HEK293T (cell line): Measurements from ENCODE around the gene EYS.

ENCODE experiments used
- CTCF ChIA-PET: fragments of 350-600 bp; formaldehyde crosslinking; extraction: SDS; loops from one replicate; lab custom pipeline; 2021; ENCODE audit warnings: antibody characterized with exemption, inconsistent platforms; lab: Yijun Ruan, JAX
- POLR2A ChIA-PET: fragments of 350-600 bp; formaldehyde crosslinking; extraction: SDS; loops from one replicate; lab custom pipeline; 2020; ENCODE audit warnings: antibody characterized with exemption, inconsistent platforms; lab: Yijun Ruan, JAX
- DNase-seq: peaks from one replicate; pipeline ENCODE4 v3.0.0; 2012; ENCODE audit warnings: mixed read lengths; ENCODE audit errors: extremely low spot score
- ARNT ChIP-seq: fragments of 450-650 bp; IDR thresholded peaks from 2 replicates; pipeline ENCODE4 v1.6.1; 2017; ENCODE audit warnings: mild to moderate bottlenecking
- BHLHE40 ChIP-seq: fragments of 450-650 bp; IDR thresholded peaks from 2 replicates; pipeline ENCODE4 v1.6.1; 2016; ENCODE audit warnings: mild to moderate bottlenecking, moderate library complexity, borderline replicate concordance
- CTBP1 ChIP-seq: fragments of 450-650 bp; IDR thresholded peaks from 2 replicates; pipeline ENCODE4 v1.6.1; 2016; ENCODE audit warnings: borderline replicate concordance
- ELF4 ChIP-seq: fragments of 450-650 bp; IDR thresholded peaks from 2 replicates; pipeline ENCODE4 v1.6.1; 2017; ENCODE audit warnings: antibody characterized with exemption
- FOXA1 ChIP-seq: fragments of 450-650 bp; IDR thresholded peaks from 2 replicates; pipeline ENCODE4 v1.6.1; 2016; ENCODE audit warnings: mild to moderate bottlenecking
- FOXK2 ChIP-seq: fragments of 450-650 bp; IDR thresholded peaks from 2 replicates; pipeline ENCODE4 v1.6.1; 2016; ENCODE audit warnings: mild to moderate bottlenecking
- FOXM1 ChIP-seq: fragments of 450-650 bp; IDR thresholded peaks from 2 replicates; pipeline ENCODE4 v1.6.1; 2017; ENCODE audit warnings: mild to moderate bottlenecking, borderline replicate concordance
- HDGF ChIP-seq: fragments of 450-650 bp; IDR thresholded peaks from 2 replicates; pipeline ENCODE4 v1.6.1; 2017; ENCODE audit warnings: antibody characterized with exemption, borderline replicate concordance
- L3MBTL2 ChIP-seq: fragments of 450-650 bp; conservative IDR thresholded peaks from 2 replicates; pipeline ENCODE4 v1.6.1; 2016; ENCODE audit warnings: mild to moderate bottlenecking
- LEF1 ChIP-seq: fragments of 450-650 bp; IDR thresholded peaks from 2 replicates; pipeline ENCODE4 v1.6.1; 2017; ENCODE audit warnings: mild to moderate bottlenecking, borderline replicate concordance
- NFRKB ChIP-seq: fragments of 450-650 bp; IDR thresholded peaks from 2 replicates; pipeline ENCODE4 v1.6.1; 2016; ENCODE audit warnings: mild to moderate bottlenecking, moderate library complexity
- PKNOX1 ChIP-seq: fragments of 450-650 bp; IDR thresholded peaks from 2 replicates; pipeline ENCODE4 v1.6.1; 2016
- SP1 ChIP-seq: fragments of 450-650 bp; IDR thresholded peaks from 2 replicates; pipeline ENCODE4 v1.6.1; 2017
- SUZ12 ChIP-seq: fragments of 450-650 bp; IDR thresholded peaks from 2 replicates; pipeline ENCODE4 v1.6.1; 2016; ENCODE audit warnings: mild to moderate bottlenecking
- TARDBP ChIP-seq: fragments of 450-650 bp; IDR thresholded peaks from 2 replicates; pipeline ENCODE4 v1.6.1; 2016
- ZNF384 ChIP-seq: fragments of 450-650 bp; IDR thresholded peaks from 2 replicates; pipeline ENCODE4 v1.6.1; 2016

EYS gene

GRCh38 chr6:64145658-64146057, 1561.4 kb downstream of the EYS start:
- no peak for DNase-seq
- no peak for TF ChIP-seq SP1
- TF ChIP-seq TARDBP, result no peak
- TF ChIP-seq FOXK2, result no peak
- TF ChIP-seq ELF4, result no peak
- TF ChIP-seq FOXM1, result no peak
- TF ChIP-seq L3MBTL2, result no peak
- TF ChIP-seq HDGF, result no peak
- TF ChIP-seq NFRKB, result no peak
- TF ChIP-seq FOXA1, result no peak
- no peak for TF ChIP-seq BHLHE40
- TF ChIP-seq SUZ12, result no peak
- TF ChIP-seq LEF1, result no peak
- TF ChIP-seq ARNT, result no peak
- no peak for TF ChIP-seq PKNOX1
- ChIA-PET POLR2A (no interaction called here), CTCF (no interaction called here)

GRCh38 chr6:64143101-64143500, 1563.9 kb downstream of the EYS start:
- no peak for DNase-seq
- no peak for TF ChIP-seq ARNT
- POLR2A ChIA-PET, result no interaction called here
- CTCF ChIA-PET, result no interaction called here

GRCh38 chr6:64141680-64142079, 1565.3 kb downstream of the EYS start:
- ChIA-PET CTCF (no interaction called here), POLR2A (no interaction called here)
- DNase-seq, result no peak
- TF ChIP-seq SUZ12 (no peak), LEF1 (no peak), L3MBTL2 (no peak), FOXA1 (no peak), CTBP1 (no peak), FOXM1 (no peak), ELF4 (no peak), TARDBP (no peak), HDGF (no peak), ZNF384 (no peak)

DNA sequence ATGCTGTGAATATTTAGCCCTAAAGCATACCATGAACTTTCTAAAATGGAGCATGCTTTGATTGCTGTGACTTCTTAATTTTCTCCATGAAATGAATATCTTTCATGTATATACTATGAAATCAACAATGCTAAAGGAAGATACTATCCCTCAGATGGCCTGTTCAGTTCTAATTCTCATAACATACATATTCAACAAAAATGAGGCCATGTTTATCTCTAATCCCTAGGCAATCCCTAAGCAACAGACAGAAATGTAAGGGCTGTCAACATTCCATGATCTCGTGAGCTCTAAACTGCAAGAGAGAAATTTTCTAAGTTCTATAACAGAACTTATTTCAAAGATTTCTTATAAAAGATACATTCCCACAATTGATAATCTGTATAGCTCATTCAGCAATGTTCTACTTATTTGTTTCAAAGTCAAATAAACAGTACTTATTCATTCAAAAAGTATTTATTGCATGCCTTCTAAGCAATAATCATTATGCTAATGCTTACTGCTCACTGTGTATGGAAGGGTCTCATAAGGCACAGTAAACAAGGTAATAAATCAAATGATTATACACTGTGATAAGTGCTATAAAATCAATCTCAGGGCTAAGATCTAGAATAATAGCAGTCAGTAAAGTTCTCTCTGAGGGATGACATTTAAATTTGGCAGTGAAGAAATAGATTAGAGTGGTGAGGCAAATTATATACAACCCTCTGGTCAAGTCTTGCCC, 1578.6 kb downstream of the EYS start:
- ChIA-PET POLR2A (no interaction called here), CTCF (no interaction called here)
- TF ChIP-seq PKNOX1 (peak; percentile 41), HDGF (no peak)
- DNase-seq, result no peak

GRCh38 chr6:64123761-64124633, 1583.0 kb downstream of the EYS start:
- ChIA-PET POLR2A (no interaction called here), CTCF (no interaction called here)
- TF ChIP-seq TARDBP (no peak), FOXM1 (no peak), CTBP1 (no peak), FOXA1 (no peak), ZNF384 (no peak), ELF4 (no peak), L3MBTL2 (no peak), SUZ12 (no peak), BHLHE40 (no peak), HDGF (no peak), LEF1 (no peak), NFRKB (no peak), ARNT (no peak), SP1 (no peak), FOXK2 (no peak), PKNOX1 (no peak)
- no peak for DNase-seq

GRCh38 chr6:64122712-64123375, 1584.2 kb downstream of the EYS start:
- ChIA-PET CTCF (no interaction called here), POLR2A (no interaction called here)
- TF ChIP-seq FOXM1, result no peak
- no peak for TF ChIP-seq ZNF384
- TF ChIP-seq LEF1, result no peak
- no peak for TF ChIP-seq ARNT
- no peak for TF ChIP-seq L3MBTL2
- TF ChIP-seq NFRKB, result no peak
- no peak for TF ChIP-seq HDGF
- TF ChIP-seq BHLHE40, result no peak
- TF ChIP-seq ELF4, result no peak
- no peak for TF ChIP-seq SUZ12
- TF ChIP-seq PKNOX1, result no peak
- no peak for TF ChIP-seq TARDBP
- TF ChIP-seq FOXA1, result no peak
- no peak for TF ChIP-seq CTBP1
- TF ChIP-seq FOXK2, result no peak
- TF ChIP-seq SP1, result no peak
- no peak for DNase-seq
